Neural progenitor cell (in vitro differentiated cells): ENCODE measurements around the gene TNC. TPM values are rescaled to one million over a fixed set of nuclear protein-coding genes. Genes with fewer than 3 reads are reported as not detected.

ENCODE experiments used
- DNase-seq: peaks from one replicate; pipeline ENCODE4 v3.0.0-alpha.2; 2016; ENCODE audit warnings: low spot score
- H2AFZ ChIP-seq: fragments of 200-600 bp; sonication (generic); replicated peaks from 2 replicates; pipeline ENCODE4 v1.6.1; 2016; ENCODE audit warnings: antibody characterized with exemption
- H3F3A ChIP-seq: fragments of 200-600 bp; sonication (generic); 2 replicates; pipeline ENCODE4 v1.6.1; 2016; ENCODE audit warnings: antibody characterized with exemption, low read depth
- H3K27ac ChIP-seq: fragments of 200-600 bp; sonication (generic); 2 replicates; pipeline ENCODE4 v1.5.1; 2016; ENCODE audit warnings: mild to moderate bottlenecking
- H3K27me3 ChIP-seq: fragments of 200-600 bp; sonication (generic); 2 replicates; pipeline ENCODE4 v1.6.1; 2016; ENCODE audit warnings: mild to moderate bottlenecking, moderate library complexity
- H3K36me3 ChIP-seq: fragments of 200-600 bp; sonication (generic); 2 replicates; pipeline ENCODE4 v1.5.1; 2016
- H3K4me1 ChIP-seq: fragments of 200-600 bp; sonication (generic); 2 replicates; pipeline ENCODE4 v1.6.1; 2016; ENCODE audit warnings: mixed run types
- H3K4me2 ChIP-seq: fragments of 200-600 bp; sonication (generic); 2 replicates; pipeline ENCODE4 v1.6.1; 2016
- H3K4me3 ChIP-seq: fragments of 200-600 bp; sonication (generic); 2 replicates; pipeline ENCODE4 v1.5.1; 2016
- H3K79me2 ChIP-seq: fragments of 200-600 bp; sonication (generic); 2 replicates; pipeline ENCODE4 v1.6.1; 2016; ENCODE audit warnings: low read depth
- H3K9ac ChIP-seq: fragments of 200-600 bp; sonication (generic); 2 replicates; pipeline ENCODE4 v1.6.1; 2016
- H3K9me3 ChIP-seq: fragments of 200-600 bp; sonication (generic); 2 replicates; pipeline ENCODE4 v1.5.1; 2016; ENCODE audit warnings: low read depth
- H4K20me1 ChIP-seq: fragments of 200-600 bp; sonication (generic); 2 replicates; pipeline ENCODE4 v1.6.1; 2016; ENCODE audit warnings: low read depth
- H3K27ac Mint-ChIP-seq: 3 replicates; pipeline ENCODE4 v1.8.0; 2021; ENCODE audit warnings: mixed read lengths
- H3K27me3 Mint-ChIP-seq: 2 replicates; pipeline ENCODE4 v1.8.0; 2022; ENCODE audit warnings: low read depth, mild to moderate bottlenecking, inconsistent platforms, moderate library complexity, mixed read lengths; ENCODE audit not compliant: insufficient read depth
- H3K36me3 Mint-ChIP-seq: 3 replicates; pipeline ENCODE4 v1.8.0; 2021; ENCODE audit warnings: mixed read lengths
- H3K4me1 Mint-ChIP-seq: 3 replicates; pipeline ENCODE4 v1.8.0; 2021; ENCODE audit warnings: mixed read lengths
- H3K4me3 Mint-ChIP-seq: 3 replicates; pipeline ENCODE4 v1.8.0; 2021; ENCODE audit warnings: mild to moderate bottlenecking, moderate library complexity, mixed read lengths
- H3K9me3 Mint-ChIP-seq: 3 replicates; pipeline ENCODE4 v1.8.0; 2020; ENCODE audit warnings: mixed read lengths
- EZH2 ChIP-seq: fragments of 200-600 bp; sonication (generic); IDR thresholded peaks from 2 replicates; pipeline ENCODE4 v1.6.1; 2017; ENCODE audit warnings: antibody characterized with exemption, mild to moderate bottlenecking, moderate library complexity
- EZH2phosphoT487 ChIP-seq: fragments of 200-600 bp; sonication (generic); IDR thresholded peaks from 2 replicates; pipeline ENCODE4 v1.6.1; 2017; ENCODE audit warnings: antibody characterized with exemption
- total RNA-seq: library from RNA; depleted of rRNA; stranded (reverse); fragments of >200 nt; gene quantifications from 2 replicates; pipeline ENCODE4 v1.2.3, GENCODE V29; 2015; ENCODE audit warnings: low replicate concordance
- TF ChIP-seq, protein P1 (sequence below): fragments of 200-600 bp; sonication (generic); IDR thresholded peaks from 2 replicates; pipeline ENCODE4 v1.5.1; 2017; ENCODE audit warnings: antibody characterized with exemption, mild to moderate bottlenecking

TNC gene
- total RNA-seq, 1 donor from 2014 or later: 54.9 TPM

DNA sequence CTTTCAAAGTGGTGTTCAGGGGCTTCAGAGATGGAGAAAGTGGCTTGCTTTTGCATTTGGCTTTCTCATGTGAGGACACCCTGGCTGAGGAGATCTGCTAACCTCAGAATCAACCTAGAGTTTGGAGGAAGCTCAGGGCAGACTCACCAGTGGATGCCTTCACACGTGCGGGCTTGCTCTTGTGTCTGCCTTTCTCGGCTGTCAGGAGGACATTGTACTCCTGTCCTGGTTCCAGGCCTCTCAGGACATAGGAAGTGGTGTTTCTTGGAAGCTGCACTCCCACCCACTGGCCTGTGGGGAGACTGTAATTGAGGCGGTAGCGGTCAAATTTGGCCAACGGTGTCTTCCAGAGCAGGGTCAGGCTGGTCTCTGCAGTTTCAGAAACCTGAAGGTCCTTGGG, 44.5 kb downstream of the TNC start:
- peaks cover 4% of the 10 kb centered on the region for H3K36me3 ChIP-seq
- DNase-seq: no peak

DNA sequence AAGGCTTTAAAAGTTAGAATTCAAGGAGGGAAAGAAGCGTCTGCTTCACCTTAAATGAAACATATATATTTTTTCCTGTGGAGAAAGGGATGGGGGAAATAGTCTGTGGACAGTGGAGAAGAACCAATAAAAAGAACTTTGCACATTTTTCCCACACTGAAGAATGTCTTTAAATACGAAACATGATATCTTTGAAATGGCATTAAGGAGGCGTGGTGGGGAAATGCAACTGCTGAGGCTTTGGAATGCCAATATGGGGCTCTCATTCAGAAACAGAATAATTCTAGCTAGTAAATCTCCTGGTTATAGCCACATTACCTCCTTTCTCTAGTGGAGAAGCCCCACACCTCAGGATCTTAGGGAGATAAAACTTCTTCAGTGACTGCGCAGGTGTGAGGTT, 46.8 kb downstream of the TNC start:
- Histone ChIP-seq H3K27me3 (no peaks in the 10 kb centered on the region), H3F3A (no peaks in the 10 kb centered on the region), H4K20me1 (no peaks in the 10 kb centered on the region), H3K9me3 (no peaks in the 10 kb centered on the region), H3K9ac (no peak overlapping the region), H3K27ac (no peak overlapping the region), H2AFZ (no peak overlapping the region), H3K4me3 (no peak overlapping the region), H3K4me1 (no peaks in the 10 kb centered on the region), H3K36me3 (peaks cover 4% of the 10 kb centered on the region), H3K4me2 (no peak overlapping the region), H3K79me2 (no peaks in the 10 kb centered on the region)
- DNase-seq: no peak
- H3K27me3 Mint-ChIP-seq: peaks cover 4% of the 10 kb centered on the region
- TF ChIP-seq EZH2phosphoT487: no peak
- TF ChIP-seq, protein P1, sequence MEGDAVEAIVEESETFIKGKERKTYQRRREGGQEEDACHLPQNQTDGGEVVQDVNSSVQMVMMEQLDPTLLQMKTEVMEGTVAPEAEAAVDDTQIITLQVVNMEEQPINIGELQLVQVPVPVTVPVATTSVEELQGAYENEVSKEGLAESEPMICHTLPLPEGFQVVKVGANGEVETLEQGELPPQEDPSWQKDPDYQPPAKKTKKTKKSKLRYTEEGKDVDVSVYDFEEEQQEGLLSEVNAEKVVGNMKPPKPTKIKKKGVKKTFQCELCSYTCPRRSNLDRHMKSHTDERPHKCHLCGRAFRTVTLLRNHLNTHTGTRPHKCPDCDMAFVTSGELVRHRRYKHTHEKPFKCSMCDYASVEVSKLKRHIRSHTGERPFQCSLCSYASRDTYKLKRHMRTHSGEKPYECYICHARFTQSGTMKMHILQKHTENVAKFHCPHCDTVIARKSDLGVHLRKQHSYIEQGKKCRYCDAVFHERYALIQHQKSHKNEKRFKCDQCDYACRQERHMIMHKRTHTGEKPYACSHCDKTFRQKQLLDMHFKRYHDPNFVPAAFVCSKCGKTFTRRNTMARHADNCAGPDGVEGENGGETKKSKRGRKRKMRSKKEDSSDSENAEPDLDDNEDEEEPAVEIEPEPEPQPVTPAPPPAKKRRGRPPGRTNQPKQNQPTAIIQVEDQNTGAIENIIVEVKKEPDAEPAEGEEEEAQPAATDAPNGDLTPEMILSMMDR: no peak
- TF ChIP-seq EZH2: no peak
- no peak overlapping the region for H3K4me3 Mint-ChIP-seq
- no peaks in the 10 kb centered on the region for H3K4me1 Mint-ChIP-seq
- no peaks in the 10 kb centered on the region for H3K36me3 Mint-ChIP-seq
- H3K9me3 Mint-ChIP-seq: no peaks in the 10 kb centered on the region
- H3K27ac Mint-ChIP-seq: no peak overlapping the region

More for the DNA sequence above, 44.5 kb downstream of the TNC start:
- Histone ChIP-seq H4K20me1 (no peaks in the 10 kb centered on the region), H3F3A (no peaks in the 10 kb centered on the region), H3K27ac (no peak overlapping the region), H3K4me3 (no peak overlapping the region), H3K4me2 (no peak overlapping the region), H3K79me2 (no peaks in the 10 kb centered on the region), H3K27me3 (no peaks in the 10 kb centered on the region), H3K9me3 (no peaks in the 10 kb centered on the region), H3K9ac (no peak overlapping the region), H2AFZ (no peak overlapping the region), H3K4me1 (no peaks in the 10 kb centered on the region)
- Mint-ChIP-seq H3K4me3 (no peak overlapping the region), H3K4me1 (no peaks in the 10 kb centered on the region), H3K9me3 (no peaks in the 10 kb centered on the region), H3K36me3 (no peaks in the 10 kb centered on the region), H3K27me3 (peaks cover 4% of the 10 kb centered on the region), H3K27ac (no peak overlapping the region)
- TF ChIP-seq, protein P1: no peak
- TF ChIP-seq EZH2phosphoT487: no peak
- TF ChIP-seq EZH2: no peak

DNA sequence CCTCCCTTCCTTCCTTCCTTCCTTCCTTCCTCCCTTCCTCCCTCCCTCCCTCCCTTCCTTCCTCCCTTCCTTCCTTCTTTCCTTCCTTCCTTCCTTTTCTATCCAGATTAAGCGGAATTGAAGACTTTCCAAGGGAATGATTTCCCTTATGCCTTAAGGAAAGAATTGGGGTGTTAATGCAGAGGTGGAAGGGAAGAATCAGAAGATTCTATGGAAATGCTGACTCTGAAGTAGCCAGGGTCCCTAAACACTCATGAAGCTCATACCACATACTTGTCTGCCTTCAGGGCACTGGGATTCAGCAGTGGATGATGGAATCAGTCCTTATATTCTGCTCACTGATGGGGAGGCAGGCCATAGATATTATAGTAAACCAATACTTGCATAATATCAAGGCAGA, 48.2 kb downstream of the TNC start:
- TF ChIP-seq EZH2phosphoT487 (no peak), EZH2 (no peak)
- TF ChIP-seq, protein P1: no peak
- no peaks in the 10 kb centered on the region for H3K9me3 ChIP-seq
- H3K27ac Mint-ChIP-seq: peak overlapping the region; percentile 62
- no peak for DNase-seq
- H3K4me2 ChIP-seq: no peak overlapping the region
- H3K9me3 Mint-ChIP-seq: no peaks in the 10 kb centered on the region
- peaks cover 4% of the 10 kb centered on the region for H3K36me3 ChIP-seq
- H3K4me3 Mint-ChIP-seq: no peak overlapping the region
- no peak overlapping the region for H3K27ac ChIP-seq
- H3F3A ChIP-seq: no peaks in the 10 kb centered on the region
- no peaks in the 10 kb centered on the region for H3K27me3 ChIP-seq
- H3K4me3 ChIP-seq: no peak overlapping the region
- H3K27me3 Mint-ChIP-seq: peaks cover 6% of the 10 kb centered on the region
- H3K36me3 Mint-ChIP-seq: no peaks in the 10 kb centered on the region
- no peak overlapping the region for H2AFZ ChIP-seq
- no peaks in the 10 kb centered on the region for H3K4me1 ChIP-seq
- H3K79me2 ChIP-seq: no peaks in the 10 kb centered on the region
- no peaks in the 10 kb centered on the region for H4K20me1 ChIP-seq
- no peaks in the 10 kb centered on the region for H3K4me1 Mint-ChIP-seq
- H3K9ac ChIP-seq: no peak overlapping the region
